Activated naive CD4-positive, alpha-beta T cell treated with anti-CD3 and anti-CD28 coated beads for 36 hours (primary cell): ENCODE data around the gene SHC1. TPM values are rescaled to one million over a fixed set of nuclear protein-coding genes. Genes with fewer than 3 reads are reported as not detected.
A peak's percentile ranks its signal among the peaks of the same experiment; 100 is the strongest.

Experiments
- CTCF ChIA-PET: fragments of 350-600 bp; sonication (Branson Sonifier 250); formaldehyde crosslinking; loops from one replicate; lab custom pipeline; 2021; ENCODE audit warnings: antibody characterized with exemption; lab: Charles Lee
- DNase-seq: peaks from one replicate; pipeline ENCODE4 v3.0.0-alpha.2; 2020
- H3K27ac Mint-ChIP-seq: one replicate; pipeline ENCODE4 v1.8.0; 2021; ENCODE audit warnings: mild to moderate bottlenecking, mixed read lengths
- H3K27me3 Mint-ChIP-seq: one replicate; pipeline ENCODE4 v1.8.0; 2021; ENCODE audit warnings: low read depth, mixed read lengths
- H3K36me3 Mint-ChIP-seq: one replicate; pipeline ENCODE4 v1.8.0; 2021; ENCODE audit warnings: low read depth, mixed read lengths
- H3K4me1 Mint-ChIP-seq: one replicate; pipeline ENCODE4 v1.8.0; 2021; ENCODE audit warnings: low read depth, mixed read lengths
- H3K4me3 Mint-ChIP-seq: one replicate; pipeline ENCODE4 v1.8.0; 2021; ENCODE audit warnings: mild to moderate bottlenecking, moderate library complexity, mixed read lengths
- H3K9me3 Mint-ChIP-seq: one replicate; pipeline ENCODE4 v1.8.0; 2021; ENCODE audit warnings: mixed read lengths
- intact Hi-C: fragments of 100-400 bp; cut with micrococcal nuclease; formaldehyde crosslinking; loops from one replicate; pipeline ENCODE4 v1.15.1; 2023
- total RNA-seq, 2 experiments: library from RNA; stranded (reverse); gene quantifications; one replicate each; pipeline ENCODE4 v1.2.3, GENCODE V29; 2021

SHC1 gene
- total RNA-seq, result 10 to 100 TPM; 35.5 to 40.8 TPM

GRCh38 chr1:154970631-154971340, at the start of gene SHC1:
Gene SHC1 (minus strand): TSS chr1:154970747. CDS start chr1:154970526, 221 bp downstream.
- intact Hi-C loops, result loop anchor here (5.0 kb wide), 1 partner anchor 222 kb away; no protein-coding TSS in a partner anchor
- Mint-ChIP-seq H3K27ac (peak within 1 kb of the TSS; percentile 74), H3K9me3 (no peaks in the 10 kb centered on the region), H3K27me3 (no peaks in the 10 kb centered on the region), H3K4me3 (no peak within 1 kb of the TSS), H3K4me1 (peaks cover 32% of the 10 kb centered on the region), H3K36me3 (peaks cover 17% of the 10 kb centered on the region)
- DNase-seq, result peak; percentile 43
- CTCF ChIA-PET, result interaction anchor here (0.6 to 1.7 kb wide), 11 partner anchors 9 to 364 kb away, joined by 3 to 13 read pairs (median 5); partner anchors contain the start of genes ADAM15, PBXIP1 and PYGO2

- no peaks in the 10 kb centered on the region for H3K27me3 Mint-ChIP-seq
- DNase-seq, result no peak
- H3K4me3 Mint-ChIP-seq, result no peak overlapping the region
- peaks cover 19% of the 10 kb centered on the region for H3K36me3 Mint-ChIP-seq
- CTCF ChIA-PET, result interaction anchor here (0.8 to 4.1 kb wide), 11 partner anchors 9 to 82 kb away, joined by 3 to 30 read pairs (median 5); partner anchors contain the start of genes FLAD1, PBXIP1 and SHC1
- no peaks in the 10 kb centered on the region for H3K9me3 Mint-ChIP-seq
- intact Hi-C loops, result no loop called here
- H3K4me1 Mint-ChIP-seq, result peaks cover 43% of the 10 kb centered on the region
- H3K27ac Mint-ChIP-seq, result peak overlapping the region; percentile 67
Observed at GRCh38 chr1:155019377-155020245, 49.1 kb upstream of the SHC1 start.

- H3K4me1 Mint-ChIP-seq, result peaks cover 51% of the 10 kb centered on the region
- intact Hi-C loops, result no loop called here
- H3K27me3 Mint-ChIP-seq, result no peaks in the 10 kb centered on the region
- no peak overlapping the region for H3K4me3 Mint-ChIP-seq
- H3K9me3 Mint-ChIP-seq, result no peaks in the 10 kb centered on the region
- peak overlapping the region; percentile 82 for H3K27ac Mint-ChIP-seq
- H3K36me3 Mint-ChIP-seq, result peaks cover 24% of the 10 kb centered on the region
- no peak for DNase-seq
- CTCF ChIA-PET, result interaction anchor here (0.7 to 4.1 kb wide), 12 partner anchors 20 to 126 kb away, joined by 3 to 30 read pairs (median 4); partner anchors contain the start of genes ADAM15, FLAD1, LENEP and PBXIP1
Observed at GRCh38 chr1:155018617-155019348, 48.2 kb upstream of the SHC1 start.

GRCh38 chr1:155017946-155018316, 47.4 kb upstream of the SHC1 start:
- Mint-ChIP-seq H3K27ac (peak overlapping the region; percentile 82), H3K27me3 (no peaks in the 10 kb centered on the region), H3K4me1 (peaks cover 59% of the 10 kb centered on the region), H3K36me3 (peaks cover 27% of the 10 kb centered on the region), H3K4me3 (peak overlapping the region; percentile 56), H3K9me3 (no peaks in the 10 kb centered on the region)
- no peak for DNase-seq
- CTCF ChIA-PET, result interaction anchor here (0.6 to 4.1 kb wide), 19 partner anchors 10 to 155 kb away, joined by 3 to 37 read pairs (median 6); partner anchors contain the start of genes FLAD1, KRTCAP2, LENEP and PBXIP1
- intact Hi-C loops, result loop anchor here (1.0 to 2.0 kb wide), 8 partner anchors 9 to 67 kb away; partner anchors contain the start of genes ADAM15, CKS1B, FLAD1 and PYGO2

- peak overlapping the region; percentile 56 for H3K4me3 Mint-ChIP-seq
- H3K27ac Mint-ChIP-seq, result peak overlapping the region; percentile 85
- CTCF ChIA-PET, result interaction anchor here (0.6 to 4.1 kb wide), 24 partner anchors 9 to 156 kb away, joined by 3 to 37 read pairs (median 4); partner anchors contain the start of genes FLAD1, KRTCAP2, LENEP and PBXIP1
- no peaks in the 10 kb centered on the region for H3K27me3 Mint-ChIP-seq
- peaks cover 34% of the 10 kb centered on the region for H3K36me3 Mint-ChIP-seq
- H3K4me1 Mint-ChIP-seq, result peaks cover 65% of the 10 kb centered on the region
- peak; percentile 94 for DNase-seq
- intact Hi-C loops, result loop anchor here (1.0 to 2.0 kb wide), 8 partner anchors 8 to 68 kb away; partner anchors contain the start of genes ADAM15, CKS1B, FLAD1 and PYGO2
- no peaks in the 10 kb centered on the region for H3K9me3 Mint-ChIP-seq
Observed at GRCh38 chr1:155017041-155017945, 46.7 kb upstream of the SHC1 start.

GRCh38 chr1:155016231-155016831, 45.8 kb upstream of the SHC1 start:
- intact Hi-C loops, result loop anchor here (2.0 kb wide), 2 partner anchors 34 to 68 kb away; partner anchors contain the start of gene ADAM15
- CTCF ChIA-PET, result interaction anchor here (0.7 to 4.1 kb wide), 18 partner anchors 8 to 157 kb away, joined by 3 to 37 read pairs (median 4); partner anchors contain the start of genes ADAM15, FLAD1, KRTCAP2 and PMVK
- H3K36me3 Mint-ChIP-seq, result peaks cover 36% of the 10 kb centered on the region
- no peaks in the 10 kb centered on the region for H3K27me3 Mint-ChIP-seq
- H3K27ac Mint-ChIP-seq, result peak overlapping the region; percentile 85
- H3K4me1 Mint-ChIP-seq, result peaks cover 73% of the 10 kb centered on the region
- no peaks in the 10 kb centered on the region for H3K9me3 Mint-ChIP-seq
- peak; percentile 63 for DNase-seq
- peak overlapping the region; percentile 40 for H3K4me3 Mint-ChIP-seq

- peaks cover 78% of the 10 kb centered on the region for H3K4me1 Mint-ChIP-seq
- peaks cover 41% of the 10 kb centered on the region for H3K36me3 Mint-ChIP-seq
- H3K4me3 Mint-ChIP-seq, result peak overlapping the region; percentile 40
Observed at GRCh38 chr1:155015527-155016230, 45.1 kb upstream of the SHC1 start.

GRCh38 chr1:155014709-155015508, 44.4 kb upstream of the SHC1 start:
- H3K27ac Mint-ChIP-seq, result no peak overlapping the region
- H3K4me1 Mint-ChIP-seq, result peaks cover 80% of the 10 kb centered on the region
- intact Hi-C loops, result no loop called here
- no peak overlapping the region for H3K4me3 Mint-ChIP-seq
- H3K27me3 Mint-ChIP-seq, result no peaks in the 10 kb centered on the region
- CTCF ChIA-PET, result interaction anchor here (0.9 to 3.6 kb wide), 13 partner anchors 9 to 79 kb away, joined by 3 to 37 read pairs (median 4); partner anchors contain the start of genes ADAM15 and FLAD1
- peaks cover 47% of the 10 kb centered on the region for H3K36me3 Mint-ChIP-seq
- DNase-seq, result no peak
- H3K9me3 Mint-ChIP-seq, result no peaks in the 10 kb centered on the region

More at GRCh38 chr1:155015527-155016230, 45.1 kb upstream of the SHC1 start:
- CTCF ChIA-PET, result interaction anchor here (1.2 to 4.1 kb wide), 13 partner anchors 8 to 69 kb away, joined by 3 to 37 read pairs (median 4); partner anchors contain the start of genes ADAM15, FLAD1 and ZBTB7B
- H3K27ac Mint-ChIP-seq, result peak overlapping the region; percentile 85
- intact Hi-C loops, result loop anchor here (2.0 kb wide), 2 partner anchors 35 to 69 kb away; partner anchors contain the start of gene ADAM15
- DNase-seq, result peak; percentile 18
- H3K9me3 Mint-ChIP-seq, result no peaks in the 10 kb centered on the region
- H3K27me3 Mint-ChIP-seq, result no peaks in the 10 kb centered on the region

- CTCF ChIA-PET, result interaction anchor here (1.0 to 2.7 kb wide), 6 partner anchors 10 to 78 kb away, joined by 3 to 9 read pairs (median 4); partner anchors contain the start of gene FLAD1
- peak overlapping the region; percentile 42 for H3K4me3 Mint-ChIP-seq
- peak overlapping the region; percentile 89 for H3K27ac Mint-ChIP-seq
- intact Hi-C loops, result no loop called here
- H3K4me1 Mint-ChIP-seq, result peaks cover 68% of the 10 kb centered on the region
- no peaks in the 10 kb centered on the region for H3K9me3 Mint-ChIP-seq
- H3K27me3 Mint-ChIP-seq, result no peaks in the 10 kb centered on the region
- peak; percentile 45 for DNase-seq
- H3K36me3 Mint-ChIP-seq, result peaks cover 55% of the 10 kb centered on the region
Observed at GRCh38 chr1:155013632-155014031, 43.1 kb upstream of the SHC1 start.
